OCI-LY3 (cell line): ENCODE data around the gene MRPS14.

Experiments
- CTCF ChIP-seq: fragments of 200-600, 300-600 bp; sonication (generic); IDR thresholded peaks from 2 replicates; pipeline ENCODE4 v1.5.1; 2014; ENCODE audit warnings: antibody characterized with exemption, low read length, low read depth
- EZH2phosphoT487 ChIP-seq: fragments of 200-600 bp; shearing (Covaris generic); IDR thresholded peaks from 2 replicates; pipeline ENCODE4 v1.6.1; 2018; ENCODE audit warnings: antibody characterized with exemption, mixed run types, low read depth

- no peak for TF ChIP-seq CTCF
- no peak for TF ChIP-seq EZH2phosphoT487
These were observed 48.2 kb upstream of the MRPS14 start for GRCh38 chr1:175071276-175071943.
